HG03432 (cell line): ENCODE data around the gene LTO1.

Source experiments
- ATAC-seq: cut with Tn5 transposase; IDR thresholded peaks from one replicate; pipeline ENCODE4 v1.9.1; 2021; ENCODE audit warnings: mild to moderate bottlenecking, moderate library complexity; ENCODE audit not compliant: unreplicated experiment

Gene LTO1

GRCh38 chr11:69647390-69647748 lies 27.8 kb downstream of the LTO1 start:
- no peak for ATAC-seq

- no peak for ATAC-seq
These were observed 28.4 kb downstream of the LTO1 start for GRCh38 chr11:69646493-69647389.

- no peak for ATAC-seq
These were observed 29.2 kb downstream of the LTO1 start for GRCh38 chr11:69645801-69646492.

- no peak for ATAC-seq
These were observed 30.0 kb downstream of the LTO1 start for GRCh38 chr11:69644962-69645675.

GRCh38 chr11:69644071-69644961 lies 30.8 kb downstream of the LTO1 start:
- no peak for ATAC-seq

GRCh38 chr11:69643646-69644045 lies 31.5 kb downstream of the LTO1 start:
- ATAC-seq: no peak

GRCh38 chr11:69642913-69643632 lies 32.1 kb downstream of the LTO1 start:
- ATAC-seq: peak; percentile 67

GRCh38 chr11:69642549-69642912 lies 32.6 kb downstream of the LTO1 start:
- peak; percentile 23 for ATAC-seq

GRCh38 chr11:69641681-69642548 lies 33.2 kb downstream of the LTO1 start:
- no peak for ATAC-seq

GRCh38 chr11:69640995-69641581 lies 34.1 kb downstream of the LTO1 start, which contains the start of gene CCND1:
Gene CCND1 (plus strand): TSS chr11:69641156. CDS start chr11:69641314, 158 bp downstream.
- ATAC-seq: no peak

- ATAC-seq: no peak
These were observed 34.7 kb downstream of the LTO1 start for GRCh38 chr11:69640260-69640994.

GRCh38 chr11:69639831-69640230 lies 35.3 kb downstream of the LTO1 start:
- no peak for ATAC-seq

GRCh38 chr11:69638941-69639681 lies 36.0 kb downstream of the LTO1 start:
- no peak for ATAC-seq

- ATAC-seq: no peak
These were observed 36.9 kb downstream of the LTO1 start for GRCh38 chr11:69637941-69638871.

GRCh38 chr11:69637198-69637940 lies 37.8 kb downstream of the LTO1 start:
- ATAC-seq: no peak
